ENCODE results near the gene OR9I1.

DNA sequence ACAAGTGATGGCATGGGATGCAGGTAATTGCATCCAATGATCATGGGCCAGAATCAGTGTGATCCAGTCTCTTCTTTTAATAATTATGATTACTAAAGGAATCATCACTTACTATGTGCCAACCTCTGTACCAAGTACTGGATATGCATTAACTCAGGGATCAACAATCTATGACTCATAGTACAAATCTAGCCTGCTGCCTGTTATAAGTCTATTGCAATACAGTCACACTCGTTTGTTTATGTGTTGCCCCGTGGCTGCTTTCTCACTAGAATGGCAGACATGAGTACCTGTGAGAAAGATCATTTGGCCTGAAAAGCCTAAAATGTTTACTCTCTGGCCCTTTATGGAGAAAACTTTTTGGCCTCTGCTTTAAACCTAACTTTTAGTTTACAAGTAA lies 49.5 kb downstream of the OR9I1 start:
- TF ChIP-seq FOXA1 (IDR thresholded peaks at IDR 0.05) = no peak
- TF ChIP-seq FOXK2 (IDR thresholded peaks at IDR 0.05) = no peak
- no peak for TF ChIP-seq SP1 (IDR thresholded peaks at IDR 0.05)
- no peak for TF ChIP-seq BHLHE40 (IDR thresholded peaks at IDR 0.05; ENCODE audit: borderline replicate concordance)
- TF ChIP-seq CTBP1 (IDR thresholded peaks at IDR 0.05; ENCODE audit: borderline replicate concordance) = no peak
- TF ChIP-seq ELF4 (IDR thresholded peaks at IDR 0.05) = no peak
